ENCODE results near the gene ADAM10. TPM values are rescaled to one million over a fixed set of nuclear protein-coding genes. Genes with fewer than 3 reads are reported as not detected.
"Not testable (repeated sequence)": the region's sequence is repeated elsewhere in the genome, so short reads cannot be mapped to it uniquely, and the experiment has no call there.

Gene ADAM10
- polyA plus RNA-seq, 3 donors, result 240 to 277 (median 243) TPM

GRCh38 chr15:58632789-58633188 is 116.7 kb downstream of the ADAM10 start:
- DNase-seq (ENCODE audit: extremely low read depth in 1 of 11, low read depth in 9 of 11, low spot score in 4 of 11), result no peak

GRCh38 chr15:58631319-58631718 is 118.2 kb downstream of the ADAM10 start:
- DNase-seq (ENCODE audit: extremely low read depth in 1 of 11, low read depth in 9 of 11, low spot score in 4 of 11), result no peak

GRCh38 chr15:58629625-58630024 is 119.9 kb downstream of the ADAM10 start:
- DNase-seq (ENCODE audit: extremely low read depth in 1 of 11, low read depth in 9 of 11, low spot score in 4 of 11), result no peak

GRCh38 chr15:58628206-58628947 is 121.1 kb downstream of the ADAM10 start:
- DNase-seq (ENCODE audit: extremely low read depth in 1 of 11, low read depth in 9 of 11, low spot score in 4 of 11), result no peak

- no peak for DNase-seq (ENCODE audit: extremely low read depth in 1 of 11, low read depth in 9 of 11, low spot score in 4 of 11)
These were observed 121.8 kb downstream of the ADAM10 start for GRCh38 chr15:58627701-58628100.

GRCh38 chr15:58627046-58627445 is 122.5 kb downstream of the ADAM10 start:
- no peak for DNase-seq (ENCODE audit: extremely low read depth in 1 of 11, low read depth in 9 of 11, low spot score in 4 of 11)

- no peak for DNase-seq (ENCODE audit: extremely low read depth in 1 of 11, low read depth in 9 of 11, low spot score in 4 of 11)
These were observed 123.1 kb downstream of the ADAM10 start for GRCh38 chr15:58626378-58626777.

- no peak for DNase-seq (ENCODE audit: extremely low read depth in 1 of 11, low read depth in 9 of 11, low spot score in 4 of 11)
These were observed 126.6 kb downstream of the ADAM10 start for GRCh38 chr15:58622877-58623276.

- not testable (repeated sequence) for DNase-seq (ENCODE audit: extremely low read depth in 1 of 11, low read depth in 9 of 11, low spot score in 4 of 11)
These were observed 129.2 kb downstream of the ADAM10 start for GRCh38 chr15:58620268-58620667.

- DNase-seq (ENCODE audit: extremely low read depth in 1 of 11, low read depth in 9 of 11, low spot score in 4 of 11), result no peak
These were observed 133.3 kb downstream of the ADAM10 start for GRCh38 chr15:58616171-58616570.

- DNase-seq (ENCODE audit: extremely low read depth in 1 of 11, low read depth in 9 of 11, low spot score in 4 of 11), result no peak
These were observed 137.5 kb downstream of the ADAM10 start for GRCh38 chr15:58611731-58612676.

GRCh38 chr15:58608711-58609110 is 140.8 kb downstream of the ADAM10 start:
- no peak for DNase-seq (ENCODE audit: extremely low read depth in 1 of 11, low read depth in 9 of 11, low spot score in 4 of 11)

GRCh38 chr15:58608129-58608590 is 141.3 kb downstream of the ADAM10 start:
- DNase-seq (ENCODE audit: extremely low read depth in 1 of 11, low read depth in 9 of 11, low spot score in 4 of 11), result no peak

GRCh38 chr15:58606577-58607080 is 142.9 kb downstream of the ADAM10 start:
- DNase-seq (ENCODE audit: extremely low read depth in 1 of 11, low read depth in 9 of 11, low spot score in 4 of 11), result no peak

- no peak for DNase-seq (ENCODE audit: extremely low read depth in 1 of 11, low read depth in 9 of 11, low spot score in 4 of 11)
These were observed 143.5 kb downstream of the ADAM10 start for GRCh38 chr15:58605931-58606530.

- no peak for DNase-seq (ENCODE audit: extremely low read depth in 1 of 11, low read depth in 9 of 11, low spot score in 4 of 11)
These were observed 145.0 kb downstream of the ADAM10 start for GRCh38 chr15:58604455-58604923.

- not testable (repeated sequence) for DNase-seq (ENCODE audit: extremely low read depth in 1 of 11, low read depth in 9 of 11, low spot score in 4 of 11)
These were observed 145.6 kb downstream of the ADAM10 start for GRCh38 chr15:58603927-58604326.

GRCh38 chr15:58602823-58603222 is 146.7 kb downstream of the ADAM10 start:
- DNase-seq (ENCODE audit: extremely low read depth in 1 of 11, low read depth in 9 of 11, low spot score in 4 of 11), result no peak

- no peak for DNase-seq (ENCODE audit: extremely low read depth in 1 of 11, low read depth in 9 of 11, low spot score in 4 of 11)
These were observed 150.7 kb downstream of the ADAM10 start for GRCh38 chr15:58598829-58599210.
